Measurements from ENCODE around the gene CCDC73.
"Not testable (repeated sequence)": the region's sequence is repeated elsewhere in the genome, so short reads cannot be mapped to it uniquely, and the experiment has no call there.

Gene CCDC73

DNA sequence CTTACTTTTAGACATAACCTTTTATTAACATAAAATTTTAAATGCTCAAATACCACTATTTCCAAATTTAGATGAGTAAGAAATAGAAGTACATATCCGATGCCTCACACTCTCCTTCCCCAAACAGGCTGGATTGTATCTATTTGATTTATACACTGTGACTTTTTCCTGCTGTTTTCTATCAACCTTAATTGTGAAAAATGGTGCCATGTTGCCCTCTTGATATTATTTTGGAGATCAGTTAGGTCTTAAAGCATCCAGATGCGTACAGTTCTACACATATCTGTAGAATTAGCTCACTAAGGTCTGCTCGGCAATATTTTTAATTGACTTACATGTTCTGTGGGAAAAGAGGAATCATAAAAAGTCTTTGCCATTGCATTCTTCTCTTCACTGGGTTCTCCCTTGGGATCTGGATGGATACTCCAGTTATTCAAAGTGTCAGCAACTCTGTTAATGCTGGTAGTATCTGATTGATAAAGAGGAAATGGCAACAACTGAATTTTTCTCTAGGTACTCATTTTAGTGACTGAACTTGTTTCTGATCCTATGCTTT lies 183.6 kb downstream of the CCDC73 start:
- DNase-seq (ENCODE audit: insufficient read length, low spot score): no peak
- TF ChIP-seq POLR2A (IDR thresholded peaks at IDR 0.05; ENCODE audit: low read depth, low read length): no peak
- no peak for FAIRE-seq

DNA sequence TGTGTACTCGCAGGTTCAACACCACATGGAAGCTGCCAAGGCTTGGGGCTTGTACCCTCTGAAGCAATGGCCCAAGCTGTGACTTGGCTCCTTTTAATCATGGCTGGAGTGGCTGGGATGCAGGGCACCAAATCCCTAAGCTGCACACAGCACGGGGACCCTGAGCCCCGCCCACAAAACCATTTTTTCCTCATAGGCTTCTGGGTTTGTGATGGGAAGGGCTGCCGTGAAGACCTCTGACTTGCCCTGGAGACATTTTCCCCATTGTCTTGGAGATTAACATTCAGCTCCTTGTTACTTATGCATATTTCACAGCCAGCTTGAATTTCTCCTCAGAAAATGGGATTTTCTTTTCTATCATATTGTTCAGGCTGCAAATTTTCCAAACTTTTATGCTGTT lies 185.6 kb downstream of the CCDC73 start:
- FAIRE-seq; DNase-seq (ENCODE audit: insufficient read length, low spot score): not testable (repeated sequence)

DNA sequence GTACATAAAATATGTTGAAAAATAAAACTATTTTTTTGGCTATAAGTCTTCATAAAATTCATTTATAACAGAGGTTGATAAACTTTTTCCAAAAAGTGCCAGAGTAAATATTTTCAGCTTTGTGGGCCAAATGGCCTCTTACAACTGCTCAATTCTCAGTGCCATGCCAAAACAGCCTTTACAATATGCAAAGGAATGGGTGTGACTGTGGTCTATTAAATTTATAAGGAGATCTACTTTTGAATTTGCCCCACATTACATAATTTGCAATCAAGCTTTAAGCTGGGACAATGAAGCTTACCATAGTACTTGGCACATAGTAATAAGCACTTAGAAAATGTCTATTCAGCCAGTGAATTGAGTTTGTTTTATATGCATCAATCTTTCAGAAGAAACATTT lies 188.2 kb downstream of the CCDC73 start:
- FAIRE-seq: no peak

DNA sequence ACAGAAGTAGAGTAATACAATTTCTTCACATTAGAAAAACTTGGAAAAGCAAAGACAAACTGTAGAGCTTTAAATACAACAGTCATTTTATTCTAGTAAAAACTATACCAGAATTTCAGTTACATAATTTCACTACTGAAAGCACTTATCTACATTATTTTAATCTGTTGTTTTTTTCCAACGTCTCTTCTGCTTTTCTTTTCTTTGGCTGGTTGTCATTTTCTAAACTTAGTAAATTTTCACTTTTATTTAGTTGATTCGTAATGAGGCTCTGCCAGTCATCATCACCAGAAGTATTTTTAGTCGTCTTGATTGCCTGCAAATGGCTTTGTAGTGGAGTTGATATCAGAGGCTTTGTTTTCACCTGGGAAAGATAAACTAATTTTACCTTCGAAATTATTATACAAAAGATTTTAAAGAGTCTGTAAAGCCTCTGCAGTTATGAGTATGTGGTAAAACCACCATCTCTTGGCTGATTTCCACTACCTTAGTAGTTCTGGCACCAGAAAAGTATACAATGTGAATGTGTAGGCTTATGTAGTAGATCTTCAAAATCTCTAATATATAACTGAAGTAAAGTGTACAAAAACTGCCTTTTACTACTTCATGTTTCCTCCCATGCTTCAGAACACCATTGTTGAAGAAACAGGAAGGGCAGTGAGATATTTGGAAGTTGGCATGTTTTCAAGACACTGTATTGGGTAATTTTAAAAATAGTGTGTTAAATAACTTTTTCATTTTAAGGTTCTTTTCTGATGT lies 191.6 kb downstream of the CCDC73 start:
- FAIRE-seq: no peak
- no peak for DNase-seq (ENCODE audit: insufficient read length, low spot score)
- TF ChIP-seq POLR2A (IDR thresholded peaks at IDR 0.05; ENCODE audit: low read depth, low read length): no peak

More for the DNA sequence above, 188.2 kb downstream of the CCDC73 start:
- DNase-seq (ENCODE audit: insufficient read length, low spot score): no peak
- no peak for TF ChIP-seq POLR2A (IDR thresholded peaks at IDR 0.05; ENCODE audit: low read depth, low read length)

DNA sequence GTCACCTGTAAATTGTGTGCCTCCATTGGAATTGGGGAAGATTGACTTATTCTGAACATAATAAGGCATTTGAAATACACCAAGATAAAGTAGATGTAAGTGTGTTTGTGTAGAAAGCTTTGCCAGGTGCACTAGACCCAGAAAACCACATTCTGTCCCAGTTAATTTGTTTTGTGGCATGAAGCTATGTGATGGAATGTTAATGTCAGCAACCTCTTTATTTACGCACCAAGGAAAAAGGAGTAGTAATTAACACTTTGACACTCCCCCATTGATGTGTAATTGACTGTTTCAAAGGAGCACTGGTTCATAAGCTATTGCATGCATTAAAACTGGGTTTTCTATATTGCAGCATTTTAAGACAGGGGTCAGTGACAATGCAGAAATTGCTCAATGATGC lies 196.5 kb downstream of the CCDC73 start:
- FAIRE-seq: peak; percentile 70
- no peak for DNase-seq (ENCODE audit: insufficient read length, low spot score)
- TF ChIP-seq POLR2A (IDR thresholded peaks at IDR 0.05; ENCODE audit: low read depth, low read length): no peak

DNA sequence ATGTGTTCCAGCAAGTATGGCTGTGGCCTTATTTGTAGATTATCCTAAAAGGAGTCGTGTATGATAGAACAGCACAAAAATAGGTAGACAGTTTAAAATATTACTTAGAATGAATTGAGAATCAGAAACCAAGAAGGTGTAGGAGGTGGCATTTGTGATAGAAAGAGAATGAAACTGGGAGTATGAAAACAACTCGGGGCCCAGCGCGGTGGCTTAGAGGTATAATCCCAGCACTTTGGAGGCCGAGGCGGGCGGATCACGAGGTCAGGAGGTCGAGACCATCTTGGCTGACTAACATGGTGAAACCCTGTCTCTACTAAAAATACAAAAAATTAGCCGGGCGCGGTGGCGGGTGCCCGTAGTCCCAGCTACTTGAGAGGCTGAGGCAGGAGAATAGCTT lies 198.3 kb downstream of the CCDC73 start:
- FAIRE-seq; DNase-seq (ENCODE audit: insufficient read length, low spot score): not testable (repeated sequence)

DNA sequence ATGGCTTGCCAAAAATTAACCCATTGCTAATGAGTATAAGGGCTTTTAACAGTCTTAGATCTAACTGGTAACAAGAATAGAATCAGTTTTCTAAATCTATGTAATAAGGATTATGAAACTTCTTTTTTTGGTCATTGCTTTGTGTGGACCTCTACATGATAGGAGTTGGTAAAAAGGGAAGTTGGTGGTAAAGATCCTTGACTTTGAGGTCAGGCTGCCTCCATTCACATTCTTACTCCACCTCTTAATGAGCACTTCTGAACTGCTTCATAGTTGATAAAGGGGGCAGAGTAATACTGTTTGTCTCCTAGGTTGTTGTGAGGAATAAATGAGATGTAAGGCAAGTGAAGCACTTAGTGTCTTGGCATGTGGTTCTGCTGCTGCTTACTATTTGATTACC lies 200.2 kb downstream of the CCDC73 start:
- FAIRE-seq (no peak), DNase-seq (ENCODE audit: insufficient read length, low spot score) (no peak)
- no peak for TF ChIP-seq POLR2A (IDR thresholded peaks at IDR 0.05; ENCODE audit: low read depth, low read length)

DNA sequence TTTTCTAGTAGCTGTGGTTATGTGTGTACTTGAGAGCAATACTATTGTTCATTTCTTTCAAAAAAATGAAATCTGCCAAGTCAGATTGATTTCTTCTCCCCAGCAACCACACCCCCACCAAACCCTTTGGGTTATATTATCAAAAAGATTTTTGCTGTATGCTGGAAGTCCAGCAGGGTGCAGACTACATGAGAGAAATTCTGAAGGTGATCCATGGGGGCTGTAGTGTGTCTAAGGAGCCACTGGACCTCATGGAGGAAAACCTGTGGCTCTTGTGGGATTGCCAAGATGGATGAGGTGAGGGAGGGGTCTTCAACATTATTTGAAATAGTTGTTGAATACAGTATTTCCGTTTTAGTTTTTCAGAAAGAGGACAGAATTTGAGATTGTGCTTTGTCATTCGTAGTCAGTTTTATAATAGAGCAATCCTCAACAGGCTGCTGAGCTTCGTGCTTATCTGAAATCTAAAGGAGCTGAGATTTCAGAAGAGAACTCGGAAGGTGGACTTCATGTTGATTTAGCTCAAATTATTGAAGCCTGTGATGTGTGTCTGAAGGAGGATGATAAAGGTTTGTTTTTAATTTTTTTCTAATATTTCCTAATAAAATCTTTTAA lies 207.8 kb downstream of the CCDC73 start:
- DNase-seq (ENCODE audit: insufficient read length, low spot score) (peak; percentile 23), FAIRE-seq (no peak)
- no peak for TF ChIP-seq POLR2A (IDR thresholded peaks at IDR 0.05; ENCODE audit: low read depth, low read length)

DNA sequence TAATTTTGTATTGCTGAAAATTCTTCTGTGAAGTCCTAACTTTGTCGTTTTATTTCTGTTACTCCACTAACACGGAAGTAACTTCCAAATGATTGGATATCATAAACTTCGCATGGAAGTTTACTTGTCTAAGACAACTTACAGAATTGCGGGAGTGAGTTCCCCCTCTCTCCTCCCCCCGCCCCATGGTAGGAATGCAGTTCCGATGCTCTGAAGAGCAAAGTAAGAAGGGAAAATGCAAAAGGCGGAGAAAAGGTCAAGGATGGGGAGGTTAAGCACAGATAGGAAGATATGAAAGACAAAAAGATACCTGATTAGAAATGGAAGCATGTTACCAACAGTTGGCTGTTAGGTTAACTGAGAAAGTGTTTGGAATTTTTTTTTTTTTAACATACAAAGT lies 209.5 kb downstream of the CCDC73 start:
- FAIRE-seq (no peak), DNase-seq (ENCODE audit: insufficient read length, low spot score) (no peak)

DNA sequence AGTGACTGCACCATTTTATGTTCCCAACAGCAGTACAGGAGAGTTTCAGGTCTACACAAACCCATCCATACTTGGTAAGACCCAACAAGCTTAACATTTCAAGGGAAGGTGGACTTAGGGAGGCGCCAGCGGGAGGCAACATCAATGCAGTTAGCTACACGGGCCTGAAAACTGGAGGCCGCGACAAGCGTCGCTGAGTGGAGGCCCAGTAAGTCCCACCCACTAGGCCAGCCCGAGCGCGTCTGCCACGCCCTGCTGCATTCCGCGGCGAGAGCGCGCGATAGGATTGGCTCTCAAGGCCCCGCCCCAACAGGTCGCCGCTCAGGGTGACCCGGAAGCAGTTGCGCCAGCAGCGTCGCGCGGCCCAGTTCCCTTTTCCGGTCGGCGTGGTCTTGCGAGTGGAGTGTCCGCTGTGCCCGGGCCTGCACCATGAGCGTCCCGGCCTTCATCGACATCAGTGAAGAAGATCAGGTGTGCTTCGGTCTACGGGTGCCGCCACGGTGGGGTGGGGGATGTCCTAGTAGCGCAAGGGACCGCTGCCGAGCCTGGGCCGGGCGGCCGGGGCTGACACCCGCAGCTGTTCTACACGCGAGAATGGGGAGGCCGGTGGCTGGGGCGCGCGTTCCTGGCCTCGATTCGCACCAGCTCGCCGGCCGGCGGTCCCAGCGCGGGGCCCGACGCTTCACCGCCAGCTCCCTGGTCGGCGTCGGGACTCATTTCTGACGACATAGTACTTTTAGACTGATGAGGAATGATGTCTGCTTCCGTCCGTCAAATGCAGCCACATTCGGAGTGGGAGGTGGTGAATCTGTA lies 210.8 kb downstream of the CCDC73 start, which contains the start of gene EIF3M:
EIF3M (plus strand) TSS at position 373 of the 813 bp plus-strand sequence; CDS start at position 430, 57 bp downstream.
- DNase-seq (ENCODE audit: insufficient read length, low spot score): peak; percentile 89
- TF ChIP-seq POLR2A (IDR thresholded peaks at IDR 0.05; ENCODE audit: low read depth, low read length): peak; percentile 85
- FAIRE-seq: peak; percentile 90

More for the DNA sequence above, 209.5 kb downstream of the CCDC73 start:
- TF ChIP-seq POLR2A (IDR thresholded peaks at IDR 0.05; ENCODE audit: low read depth, low read length): no peak

DNA sequence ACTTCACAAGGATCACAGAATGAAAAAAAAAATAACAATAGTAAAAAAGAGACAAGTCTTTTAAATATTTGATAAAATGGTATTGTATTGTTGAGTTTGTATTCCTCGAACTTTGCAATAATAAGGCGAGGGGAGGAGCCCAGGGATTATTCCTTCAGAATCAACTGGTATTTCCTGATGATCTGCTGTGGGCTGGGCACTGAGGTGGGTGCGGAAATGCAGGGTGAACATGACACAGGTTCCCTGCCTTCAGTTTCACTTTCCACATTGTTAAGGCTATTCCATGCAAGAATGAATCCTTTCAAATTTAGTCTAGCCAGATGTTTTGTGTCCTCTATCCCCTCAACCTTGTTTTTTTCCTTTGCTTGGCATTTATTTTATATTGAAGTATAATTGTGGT lies 212.9 kb downstream of the CCDC73 start:
- DNase-seq (ENCODE audit: insufficient read length, low spot score): no peak
- no peak for FAIRE-seq
- TF ChIP-seq POLR2A (IDR thresholded peaks at IDR 0.05; ENCODE audit: low read depth, low read length): no peak

DNA sequence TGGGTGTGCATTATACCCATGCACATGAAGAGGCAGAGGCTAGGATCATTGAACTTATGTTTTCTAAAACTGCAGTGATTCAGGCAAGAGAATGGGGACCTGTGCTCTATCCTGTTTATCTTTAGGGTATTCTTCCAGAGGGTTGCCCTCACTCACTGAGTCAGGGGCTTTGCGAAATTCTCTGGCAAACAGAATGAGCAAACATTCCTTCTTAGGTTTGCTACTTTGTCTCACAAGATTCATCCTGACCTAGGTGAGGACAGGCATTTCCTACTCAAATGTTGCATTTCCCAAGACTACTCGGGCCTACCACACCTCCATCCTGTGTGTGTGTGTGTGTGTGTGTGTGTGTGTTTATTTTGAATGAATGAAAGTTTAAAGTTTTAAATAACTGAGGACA lies 213.5 kb downstream of the CCDC73 start:
- DNase-seq (ENCODE audit: insufficient read length, low spot score): no peak
- TF ChIP-seq POLR2A (IDR thresholded peaks at IDR 0.05; ENCODE audit: low read depth, low read length): no peak
- no peak for FAIRE-seq

DNA sequence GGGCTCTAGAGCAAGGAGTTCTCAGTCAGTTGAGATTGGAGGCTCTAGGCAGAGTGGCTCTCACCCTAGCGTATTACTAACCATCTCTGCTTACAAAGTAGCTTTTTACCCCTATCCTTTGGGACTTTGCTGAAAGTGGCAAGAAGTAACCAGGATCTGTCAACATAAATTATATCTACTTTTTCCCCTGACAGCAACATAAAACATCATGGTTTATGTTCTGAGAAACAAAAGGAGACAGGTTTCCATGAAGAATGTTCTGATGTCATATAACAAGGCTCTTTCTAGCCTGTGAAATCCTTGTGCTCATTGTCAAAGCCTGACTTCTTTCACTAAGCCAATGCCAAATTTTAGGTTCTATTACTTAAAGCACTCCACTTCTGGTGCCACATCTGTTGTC lies 218.0 kb downstream of the CCDC73 start:
- no peak for TF ChIP-seq POLR2A (IDR thresholded peaks at IDR 0.05; ENCODE audit: low read depth, low read length)
- DNase-seq (ENCODE audit: insufficient read length, low spot score) (no peak), FAIRE-seq (no peak)

DNA sequence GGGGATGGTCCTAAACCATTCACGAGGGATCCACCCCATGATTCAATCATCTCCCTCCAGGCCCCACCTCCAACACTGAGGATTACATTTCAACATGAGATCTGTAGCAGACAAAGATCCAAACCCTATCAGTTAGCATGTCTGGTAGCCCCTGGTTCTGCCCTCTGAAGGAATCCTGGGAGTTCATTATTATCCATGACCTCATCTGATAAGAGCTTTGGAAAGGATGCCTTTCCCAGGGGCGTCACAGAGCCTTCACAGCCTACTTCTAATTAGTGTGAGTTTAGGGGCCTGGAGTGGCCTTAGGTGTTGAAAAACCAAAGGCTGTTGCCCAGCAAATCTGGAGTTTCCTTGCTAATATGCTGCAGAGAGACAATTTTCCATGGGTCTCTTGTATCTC lies 219.4 kb downstream of the CCDC73 start:
- no peak for TF ChIP-seq POLR2A (IDR thresholded peaks at IDR 0.05; ENCODE audit: low read depth, low read length)
- FAIRE-seq (no peak), DNase-seq (ENCODE audit: insufficient read length, low spot score) (no peak)

Data from H54 (cell line).